IMR-90 (cell line): ENCODE data around the gene IKBKE. TPM values are rescaled to one million over a fixed set of nuclear protein-coding genes. Genes with fewer than 3 reads are reported as not detected.

Experiments used
- ATAC-seq: fragments of 200-7000 bp; cut with Tn5 transposase; 2 replicates; pipeline ENCODE4 v1.9.1; 2020; ENCODE audit warnings: low read depth, mild to moderate bottlenecking, moderate library complexity
- BruUV-seq: library from RNA; stranded (reverse); fragments of 400-500 nt; replicated peaks from 2 replicates; lab custom pipeline; 2021; lab: Mats Ljungman, UMichigan
- CTCF ChIA-PET: fragments of 300-600 bp; formaldehyde crosslinking; extraction: SDS; loops from one replicate; lab custom pipeline; 2021; ENCODE audit warnings: antibody characterized with exemption; lab: Yijun Ruan, JAX
- POLR2A ChIA-PET: fragments of 300-600 bp; sonication (Branson Sonifier 250); formaldehyde crosslinking; loops from one replicate; lab custom pipeline; 2022; ENCODE audit warnings: antibody characterized with exemption; ENCODE audit not compliant: unreplicated experiment; lab: Charles Lee
- DNase-seq: peaks from one replicate; pipeline ENCODE4 v3.0.0; 2013
- H2AFZ ChIP-seq: replicated peaks from 2 replicates; pipeline ENCODE3; 2013; ENCODE audit warnings: low read length, mild to moderate bottlenecking; ENCODE audit not compliant: poor library complexity
- H2AK5ac ChIP-seq: 2 replicates; pipeline ENCODE4 v1.6.1; 2013; ENCODE audit warnings: low read depth, low read length, inconsistent platforms
- H2AK9ac ChIP-seq: replicated peaks from 2 replicates; pipeline ENCODE3; 2013; ENCODE audit warnings: mild to moderate bottlenecking, low read depth, low read length, moderate library complexity; ENCODE audit not compliant: poor library complexity
- H2BK120ac ChIP-seq: 2 replicates; pipeline ENCODE4 v1.6.1; 2013; ENCODE audit warnings: low read depth, low read length, inconsistent platforms
- H2BK15ac ChIP-seq: 3 replicates; pipeline ENCODE4 v1.6.1; 2013; ENCODE audit warnings: low read depth, low read length, inconsistent platforms
- H2BK20ac ChIP-seq: 2 replicates; pipeline ENCODE4 v1.6.1; 2013; ENCODE audit warnings: low read depth, mild to moderate bottlenecking, inconsistent platforms, low read length, moderate library complexity
- H2BK5ac ChIP-seq: 2 replicates; pipeline ENCODE4 v1.6.1; 2013; ENCODE audit warnings: mild to moderate bottlenecking, low read depth, low read length, inconsistent platforms; ENCODE audit not compliant: poor library complexity, severe bottlenecking
- H3K14ac ChIP-seq: replicated peaks from 2 replicates; pipeline ENCODE4 v1.6.1; 2013; ENCODE audit warnings: low read depth, low read length, inconsistent platforms
- H3K18ac ChIP-seq: 2 replicates; pipeline ENCODE4 v1.6.1; 2013; ENCODE audit warnings: low read depth, low read length, control low read depth
- H3K23ac ChIP-seq: 2 replicates; pipeline ENCODE4 v1.6.1; 2013; ENCODE audit warnings: low read depth, low read length, inconsistent platforms
- H3K27ac ChIP-seq: 2 replicates; pipeline ENCODE4 v1.5.1; 2013; ENCODE audit warnings: mild to moderate bottlenecking, control low read depth, low read length; ENCODE audit not compliant: insufficient read depth
- H3K27me3 ChIP-seq: 2 replicates; pipeline ENCODE4 v1.6.1; 2013; ENCODE audit warnings: low read length; ENCODE audit not compliant: control insufficient read depth, insufficient read depth
- H3K36me3 ChIP-seq: 2 replicates; pipeline ENCODE4 v1.6.1; 2013; ENCODE audit warnings: low read length, mixed read lengths; ENCODE audit not compliant: control insufficient read depth, insufficient read depth
- H3K4ac ChIP-seq: 2 replicates; pipeline ENCODE4 v1.6.1; 2013; ENCODE audit warnings: low read depth, low read length, inconsistent platforms
- H3K4me1 ChIP-seq: 2 replicates; pipeline ENCODE4 v1.6.1; 2013; ENCODE audit warnings: low read length, mixed read lengths; ENCODE audit not compliant: control insufficient read depth, insufficient read depth
- H3K4me2 ChIP-seq: 2 replicates; pipeline ENCODE4 v1.6.1; 2013; ENCODE audit warnings: low read depth, mild to moderate bottlenecking, control low read depth, low read length, moderate library complexity
- H3K4me3 ChIP-seq: 2 replicates; pipeline ENCODE4 v1.5.1; 2013; ENCODE audit warnings: low read depth, mild to moderate bottlenecking, control low read depth, low read length, moderate library complexity; ENCODE audit not compliant: insufficient read depth
- H3K56ac ChIP-seq: 2 replicates; pipeline ENCODE4 v1.6.1; 2013; ENCODE audit warnings: low read length, inconsistent platforms; ENCODE audit not compliant: insufficient read depth; ENCODE audit errors: extremely low read depth
- H3K79me1 ChIP-seq, 2 experiments: 2 replicates each; pipeline ENCODE4 v1.6.1; 2013; ENCODE audit warnings: low read length in 2 of 2, inconsistent platforms in 1 of 2, low read depth in 1 of 2
- H3K9ac ChIP-seq: 2 replicates; pipeline ENCODE4 v1.6.1; 2013; ENCODE audit warnings: low read depth, low read length, control low read depth
- H3K9me1 ChIP-seq: 2 replicates; pipeline ENCODE4 v1.6.1; 2013; ENCODE audit warnings: low read length, inconsistent platforms; ENCODE audit not compliant: insufficient read depth
- H3K9me3 ChIP-seq: 2 replicates; pipeline ENCODE4 v1.6.1; 2013; ENCODE audit warnings: low read length; ENCODE audit not compliant: control insufficient read depth, insufficient read depth
- H4K20me1 ChIP-seq: 2 replicates; pipeline ENCODE4 v1.6.1; 2013; ENCODE audit warnings: low read length, inconsistent platforms; ENCODE audit not compliant: insufficient read depth
- H4K5ac ChIP-seq: 2 replicates; pipeline ENCODE4 v1.6.1; 2013; ENCODE audit warnings: mild to moderate bottlenecking, low read depth, low read length, control low read depth
- H4K8ac ChIP-seq, 2 experiments: 2 replicates each; pipeline ENCODE4 v1.6.1; 2013; ENCODE audit warnings: low read depth in 2 of 2, low read length in 2 of 2, control low read depth in 1 of 2, inconsistent platforms in 1 of 2
- H4K91ac ChIP-seq: 2 replicates; pipeline ENCODE4 v1.6.1; 2013; ENCODE audit warnings: low read depth, low read length, inconsistent platforms; ENCODE audit not compliant: insufficient read depth
- MAFK ChIP-seq: IDR thresholded peaks from 2 replicates; pipeline ENCODE4 v1.6.1; 2012; ENCODE audit warnings: low read depth, low read length, improper control_type of control experiment
- WGBS, 2 experiments: methylation state at CpG; one replicate each; pipeline versions ENCODE4 v1.1.5 to v1.1.7; 2013; ENCODE audit warnings: missing lambda C conversion rate in 2 of 2; ENCODE audit not compliant: insufficient read length in 1 of 2; ENCODE audit errors: extremely low coverage in 2 of 2; 5-methylcytosine and 5-hydroxymethylcytosine counted together
- dilution Hi-C: fragments of 300-500 bp; cut with HindIII; formaldehyde crosslinking; loops from one replicate; pipeline ENCODE4 v1.14.3; 2018; ENCODE audit warnings: low sequenced_read_pairs; ENCODE audit not compliant: unreplicated experiment
- in situ Hi-C: fragments of 300-500 bp; cut with MboI; formaldehyde crosslinking; loops from 3 replicates; pipeline ENCODE4 v1.14.3; 2019; ENCODE audit warnings: low sequenced_read_pairs, inconsistent platforms, mixed read lengths
- intact Hi-C: fragments of 100-400 bp; cut with micrococcal nuclease; formaldehyde crosslinking; loops from 2 replicates; pipeline ENCODE4 v1.10.0; 2022
- polyA plus RNA-seq, 3 experiments: library from polyadenylated mRNA; depleted of rRNA; stranded (reverse); fragments of >200 nt; gene quantifications; 2 replicates each; pipeline ENCODE4 v1.2.3, GENCODE V29; 2012; ENCODE audit warnings: low replicate concordance in 1 of 3
- total RNA-seq: library from RNA; depleted of rRNA; stranded (reverse); fragments of >200 nt; gene quantifications from 2 replicates; pipeline ENCODE4 v1.2.3, GENCODE V29; 2012

The IKBKE gene
- total and polyA plus RNA-seq, 2 of the 4 experiments (the other 2 are of a cell fraction) = 20.3 to 24.0 TPM

- H4K8ac ChIP-seq = no peak overlapping the region
- no TSS peak for BruUV-seq
- dilution Hi-C loops = no loop called here
- no peak overlapping the region for H3K4ac ChIP-seq
- H2AK9ac ChIP-seq = no peak overlapping the region
- H2AK5ac ChIP-seq = no peak overlapping the region
- H3K56ac ChIP-seq = no peak overlapping the region
- no peak overlapping the region for H3K4me2 ChIP-seq
- H3K79me1 ChIP-seq = peaks cover 0 to 10% of the 10 kb centered on the region in 2 experiments; a peak in 2 of 4 replicates
- ChIA-PET POLR2A (no interaction called here), CTCF (interaction anchor here (1.2 kb wide), 1 partner anchor 14 kb away, joined by 6 read pairs; no protein-coding TSS in a partner anchor)
- H2BK5ac ChIP-seq = no peak overlapping the region
- H3K4me1 ChIP-seq = peaks cover 5% of the 10 kb centered on the region
- no peak overlapping the region for H2BK120ac ChIP-seq
- H3K18ac ChIP-seq = no peak overlapping the region
- H3K9me3 ChIP-seq = no peaks in the 10 kb centered on the region
- H3K27ac ChIP-seq = no peak overlapping the region
- no peak overlapping the region for H3K9ac ChIP-seq
- peaks cover 49% of the 10 kb centered on the region for H3K36me3 ChIP-seq
- peaks cover 16% of the 10 kb centered on the region for H3K9me1 ChIP-seq
- H4K5ac ChIP-seq = no peak overlapping the region
- ATAC-seq = no peak
- no peak for DNase-seq
- no peak for TF ChIP-seq MAFK
- H4K20me1 ChIP-seq = peaks cover 9% of the 10 kb centered on the region; the same call in 1 of the 2 replicates
- H3K14ac ChIP-seq = no peak overlapping the region
- in situ Hi-C loops = no loop called here
- no peak overlapping the region for H4K91ac ChIP-seq
- H3K27me3 ChIP-seq = no peaks in the 10 kb centered on the region
- H3K23ac ChIP-seq = no peak overlapping the region
- H2AFZ ChIP-seq = no peak overlapping the region
- H2BK20ac ChIP-seq = no peak overlapping the region
- no peak overlapping the region for H2BK15ac ChIP-seq
- WGBS, 2 experiments = no CpG with 5 or more reads among the region's 4 CpGs
- H3K4me3 ChIP-seq = no peak overlapping the region
- intact Hi-C loops = no loop called here
These were observed 22.5 kb upstream of the IKBKE start for GRCh38 chr1:206447792-206448191.
